Breast epithelium (tissue), 4 donors: ENCODE measurements around the gene SEL1L3. TPM values are rescaled to one million over a fixed set of nuclear protein-coding genes. Genes with fewer than 3 reads are reported as not detected.
A peak's percentile ranks its signal among the peaks of the same experiment; 100 is the strongest.

Experiments
- DNase-seq, 2 donors: peaks; one replicate each; pipeline ENCODE4 v3.0.0-alpha.2; 2019; ENCODE audit warnings: low spot score in 2 of 2
- H3K27ac ChIP-seq, 2 donors: fragments of 200-600 bp; sonication (generic) in 1 of 2; one replicate each; pipeline ENCODE4 v1.5.1; 2016 to 2019; ENCODE audit warnings: mild to moderate bottlenecking in 1 of 2
- H3K27me3 ChIP-seq, 2 donors: fragments of 200-600 bp; sonication (generic) in 1 of 2; one replicate each; pipeline versions ENCODE4 v1.5.1 to v1.6.0; 2017 to 2019; ENCODE audit warnings: control low read depth in 1 of 2, mild to moderate bottlenecking in 1 of 2
- H3K36me3 ChIP-seq: fragments of 200-600 bp; one replicate; pipeline ENCODE4 v1.5.1; 2019
- H3K4me1 ChIP-seq, 2 donors: fragments of 200-600 bp; sonication (generic); one replicate each; pipeline ENCODE4 v1.5.1; 2016 to 2019; ENCODE audit warnings: control low read depth in 1 of 2
- H3K4me3 ChIP-seq, 3 donors: fragments of 200-600 bp; sonication (generic); 1 replicate in 2 of 3; 2 replicates in 1 of 3; pipeline ENCODE4 v1.5.1; 2016 to 2019; ENCODE audit warnings: mild to moderate bottlenecking in 3 of 3, moderate library complexity in 2 of 3
- H3K9me3 ChIP-seq, 2 donors: fragments of 200-600 bp; sonication (generic) in 1 of 2; one replicate each; pipeline ENCODE4 v1.5.1; 2016 to 2019; ENCODE audit warnings: control low read depth in 1 of 2
- POLR2A ChIP-seq: fragments of 450-650 bp; IDR thresholded peaks from one replicate; pipeline ENCODE4 v1.6.1; 2016; ENCODE audit warnings: antibody characterized with exemption, mild to moderate bottlenecking, moderate library complexity
- POLR2AphosphoS5 ChIP-seq, 3 donors: sonication (generic); formaldehyde crosslinking; IDR thresholded peaks; one replicate each; pipeline ENCODE4 v1.6.1; 2017; ENCODE audit warnings: antibody characterized with exemption in 3 of 3
- intact Hi-C: fragments of 100-400 bp; cut with DNase I; formaldehyde crosslinking; loops from one replicate; pipeline ENCODE4 v1.15.1; 2023; ENCODE audit warnings: low total_unique reads
- total RNA-seq, 3 donors: library from RNA; depleted of rRNA; stranded (reverse); fragments of >200 nt; gene quantifications; one replicate each; pipeline ENCODE4 v1.1.0, GENCODE V29; 2016
- TF ChIP-seq, protein P1 (sequence below), 3 donors: fragments of 450-650 bp; IDR thresholded peaks; one replicate each; pipeline ENCODE4 v1.5.1; 2016 to 2017; ENCODE audit warnings: antibody characterized with exemption in 3 of 3, mild to moderate bottlenecking in 3 of 3, moderate library complexity in 3 of 3

SEL1L3 gene
- total RNA-seq, 3 donors from 2014 or later = 10.7 to 15.5 (median 14.7) TPM

DNA sequence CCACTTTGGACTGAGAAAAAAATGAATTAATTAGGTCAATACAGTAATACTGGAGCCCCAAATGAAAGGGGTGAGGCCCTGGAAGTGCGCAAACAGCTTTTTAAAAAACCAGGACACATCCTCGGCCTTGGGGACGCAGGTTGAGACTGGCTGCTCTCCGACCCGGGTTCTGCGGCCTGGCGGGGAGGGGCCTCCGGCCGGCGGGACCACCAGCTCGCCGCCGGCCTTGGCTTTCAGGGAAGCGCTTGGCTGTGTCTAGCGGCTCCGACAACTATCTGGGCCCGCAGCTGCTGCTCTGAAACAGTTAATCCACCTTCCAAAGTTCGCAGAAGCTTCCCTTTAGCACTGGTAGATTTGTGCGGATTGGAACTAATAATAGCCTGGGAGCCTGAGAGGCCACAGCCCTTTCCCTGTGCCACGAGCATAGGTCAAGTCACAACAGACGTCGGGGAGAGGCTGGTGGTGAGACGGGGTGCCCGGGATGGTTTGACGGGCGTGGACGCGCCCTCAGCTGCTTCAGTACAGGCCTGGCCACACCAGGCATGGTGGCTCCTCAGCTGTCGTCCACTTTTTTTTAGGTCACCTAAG, 1.1 kb upstream of the SEL1L3 start:
- intact Hi-C loops = no loop called here
- no peaks in the 10 kb centered on the region for H3K4me1 ChIP-seq
- no peak for DNase-seq
- no peak overlapping the region for H3K27ac ChIP-seq
- no peaks in the 10 kb centered on the region for H3K36me3 ChIP-seq
- H3K27me3 ChIP-seq = no peaks in the 10 kb centered on the region
- TF ChIP-seq POLR2AphosphoS5 (IDR thresholded peaks at IDR 0.05) = no peak
- TF ChIP-seq, protein P1, sequence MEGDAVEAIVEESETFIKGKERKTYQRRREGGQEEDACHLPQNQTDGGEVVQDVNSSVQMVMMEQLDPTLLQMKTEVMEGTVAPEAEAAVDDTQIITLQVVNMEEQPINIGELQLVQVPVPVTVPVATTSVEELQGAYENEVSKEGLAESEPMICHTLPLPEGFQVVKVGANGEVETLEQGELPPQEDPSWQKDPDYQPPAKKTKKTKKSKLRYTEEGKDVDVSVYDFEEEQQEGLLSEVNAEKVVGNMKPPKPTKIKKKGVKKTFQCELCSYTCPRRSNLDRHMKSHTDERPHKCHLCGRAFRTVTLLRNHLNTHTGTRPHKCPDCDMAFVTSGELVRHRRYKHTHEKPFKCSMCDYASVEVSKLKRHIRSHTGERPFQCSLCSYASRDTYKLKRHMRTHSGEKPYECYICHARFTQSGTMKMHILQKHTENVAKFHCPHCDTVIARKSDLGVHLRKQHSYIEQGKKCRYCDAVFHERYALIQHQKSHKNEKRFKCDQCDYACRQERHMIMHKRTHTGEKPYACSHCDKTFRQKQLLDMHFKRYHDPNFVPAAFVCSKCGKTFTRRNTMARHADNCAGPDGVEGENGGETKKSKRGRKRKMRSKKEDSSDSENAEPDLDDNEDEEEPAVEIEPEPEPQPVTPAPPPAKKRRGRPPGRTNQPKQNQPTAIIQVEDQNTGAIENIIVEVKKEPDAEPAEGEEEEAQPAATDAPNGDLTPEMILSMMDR (IDR thresholded peaks at IDR 0.05) = no peak
- H3K9me3 ChIP-seq = no peaks in the 10 kb centered on the region
- H3K4me3 ChIP-seq = no peak overlapping the region

DNA sequence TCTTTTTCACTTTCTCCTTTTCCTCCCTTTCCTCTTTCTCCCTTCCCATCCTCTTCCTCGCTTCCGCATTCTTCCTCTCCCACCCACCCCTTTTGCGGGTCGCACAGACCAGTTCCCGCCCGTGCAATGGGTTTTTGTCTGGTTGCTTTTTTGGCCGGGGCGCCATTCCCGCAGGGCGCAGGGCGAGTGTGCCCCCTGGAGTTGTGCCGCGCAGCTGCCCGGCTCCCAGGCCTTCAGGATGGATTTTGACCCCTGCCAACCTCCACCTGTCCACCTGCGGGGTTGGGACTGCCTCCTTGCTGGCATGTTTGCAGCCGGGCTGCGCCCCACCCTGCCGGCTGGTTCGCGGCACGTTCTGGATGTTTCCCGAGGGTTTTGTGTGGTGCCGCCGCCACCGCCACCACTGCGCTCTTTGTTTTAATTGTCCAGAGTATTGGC, 578 bp upstream of the SEL1L3 start:
- TF ChIP-seq, protein P1 (IDR thresholded peaks at IDR 0.05) = no peak
- TF ChIP-seq POLR2AphosphoS5 (IDR thresholded peaks at IDR 0.05) (no peak), POLR2A (no peak)
- H3K36me3 ChIP-seq = no peaks in the 10 kb centered on the region
- H3K9me3 ChIP-seq = no peaks in the 10 kb centered on the region
- no peak overlapping the region for H3K27ac ChIP-seq
- DNase-seq = no peak
- H3K27me3 ChIP-seq = no peaks in the 10 kb centered on the region
- intact Hi-C loops = no loop called here
- H3K4me3 ChIP-seq = peak overlapping the region; percentile 53 to 92 (median 75)
- no peaks in the 10 kb centered on the region for H3K4me1 ChIP-seq

DNA sequence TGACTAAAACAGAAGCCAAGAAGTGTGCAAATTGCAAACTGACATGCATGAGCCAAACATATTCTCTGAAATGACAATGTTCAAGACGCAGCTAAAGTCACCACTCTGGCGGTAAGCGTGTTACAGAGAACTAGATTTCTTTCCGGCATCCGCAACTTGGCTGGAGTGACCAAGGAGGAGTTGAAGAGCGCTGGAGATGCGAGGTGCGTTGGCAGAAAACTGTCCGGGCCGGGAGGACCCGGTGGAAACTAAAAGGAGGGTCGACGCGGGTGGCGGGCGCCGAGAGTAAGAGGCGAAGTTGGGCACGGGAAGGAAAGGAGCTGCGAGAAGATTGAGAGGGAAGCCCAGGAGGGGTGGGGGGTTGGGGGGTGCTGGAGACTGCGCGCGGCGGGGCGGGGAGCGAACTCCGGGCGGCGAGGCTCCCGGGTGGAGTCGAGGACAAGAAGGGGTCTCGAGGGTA, 807 bp downstream of the SEL1L3 start:
- no peaks in the 10 kb centered on the region for H3K36me3 ChIP-seq
- no peaks in the 10 kb centered on the region for H3K9me3 ChIP-seq
- DNase-seq = no peak
- TF ChIP-seq POLR2AphosphoS5 (IDR thresholded peaks at IDR 0.05) = no peak
- no peak for TF ChIP-seq POLR2A
- TF ChIP-seq, protein P1 (IDR thresholded peaks at IDR 0.05) = no peak
- no peaks in the 10 kb centered on the region for H3K4me1 ChIP-seq
- peak overlapping the region; percentile 53 to 92 (median 75) for H3K4me3 ChIP-seq
- no peaks in the 10 kb centered on the region for H3K27me3 ChIP-seq
- intact Hi-C loops = no loop called here
- peak overlapping the region in 1 of 2 donors; percentile 58 for H3K27ac ChIP-seq

DNA sequence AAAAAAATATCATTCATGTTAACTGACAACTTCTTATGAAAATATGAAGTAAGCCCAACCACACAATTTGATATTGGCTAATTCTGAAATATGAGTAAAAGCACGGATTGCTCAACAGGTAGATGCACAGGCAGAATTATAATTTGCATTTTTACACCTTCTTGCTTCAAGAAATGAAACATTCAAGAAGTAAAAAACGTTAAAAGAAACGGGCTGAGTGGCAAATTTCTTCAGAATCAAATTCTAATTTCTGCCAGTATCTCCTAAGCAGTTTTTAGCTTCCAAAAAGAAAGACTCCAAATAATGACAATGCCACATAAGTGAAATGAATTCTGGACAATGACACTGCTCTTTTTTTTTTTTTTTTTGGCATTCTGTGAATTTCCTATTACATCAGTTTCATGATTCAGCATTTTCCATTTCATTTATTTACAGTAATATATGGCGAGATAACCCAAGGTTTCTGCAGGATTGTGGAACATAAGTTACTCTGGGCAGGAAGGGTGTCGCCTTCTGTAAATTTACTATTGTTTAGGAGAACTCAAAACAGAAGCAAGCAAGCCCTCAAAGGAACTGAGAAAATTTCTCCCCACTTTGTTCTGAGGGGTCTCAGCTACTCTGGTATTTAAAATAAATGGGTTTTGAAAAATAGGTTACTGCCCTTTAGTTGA, 1.4 kb downstream of the SEL1L3 start:
- H3K36me3 ChIP-seq = no peaks in the 10 kb centered on the region
- no peak overlapping the region for H3K27ac ChIP-seq
- no peaks in the 10 kb centered on the region for H3K27me3 ChIP-seq
- TF ChIP-seq, protein P1 (IDR thresholded peaks at IDR 0.05) = no peak
- TF ChIP-seq POLR2AphosphoS5 (IDR thresholded peaks at IDR 0.05) (no peak), POLR2A (no peak)
- no peak for DNase-seq
- H3K4me3 ChIP-seq = peak overlapping the region; percentile 53 to 92 (median 75)
- no peaks in the 10 kb centered on the region for H3K4me1 ChIP-seq
- H3K9me3 ChIP-seq = no peaks in the 10 kb centered on the region
- intact Hi-C loops = no loop called here

DNA sequence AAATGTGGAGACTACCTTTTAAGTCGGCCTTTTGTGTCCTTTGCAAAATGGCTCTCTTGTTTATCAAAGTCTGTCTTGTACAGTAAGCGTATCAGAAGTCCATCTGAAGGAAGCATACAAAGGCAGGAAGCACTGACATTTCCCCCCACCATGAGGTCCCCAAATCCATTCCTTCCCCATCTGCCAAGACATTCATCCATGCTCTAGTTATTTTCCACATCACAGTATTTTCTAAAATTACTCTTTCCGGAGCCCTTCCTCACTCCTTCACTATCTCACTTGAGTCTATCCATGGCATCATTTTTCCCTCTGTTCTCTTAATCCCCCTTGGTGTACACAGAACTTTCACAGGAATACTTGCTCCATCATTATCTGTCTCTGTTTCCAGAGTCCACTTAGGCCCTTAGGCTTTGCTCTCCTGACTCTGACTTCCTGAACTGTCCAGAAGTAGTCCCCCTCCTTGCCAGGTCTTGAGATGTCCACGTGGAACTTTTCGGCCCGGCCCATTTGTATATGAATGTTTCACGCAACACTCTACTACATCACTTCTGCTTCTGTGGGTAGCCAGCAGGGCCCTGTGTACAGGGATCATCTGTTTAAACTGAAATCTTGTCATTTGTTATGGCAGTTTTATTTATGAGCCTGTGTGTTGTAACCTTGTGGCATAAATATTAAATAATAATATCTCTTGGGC, 2.1 kb downstream of the SEL1L3 start:
- no peak overlapping the region for H3K4me3 ChIP-seq
- H3K27ac ChIP-seq = no peak overlapping the region
- no peaks in the 10 kb centered on the region for H3K27me3 ChIP-seq
- no peaks in the 10 kb centered on the region for H3K36me3 ChIP-seq
- H3K9me3 ChIP-seq = no peaks in the 10 kb centered on the region
- no peak for TF ChIP-seq POLR2AphosphoS5 (IDR thresholded peaks at IDR 0.05)
- TF ChIP-seq, protein P1 (IDR thresholded peaks at IDR 0.05) = no peak
- TF ChIP-seq POLR2A = no peak
- no peak for DNase-seq
- H3K4me1 ChIP-seq = no peaks in the 10 kb centered on the region
- intact Hi-C loops = no loop called here
